A549 treated with AZD9567 at 1 μM for 4 hours (cell line): ENCODE measurements around the gene PLCH2. TPM values are rescaled to one million over a fixed set of nuclear protein-coding genes. Genes with fewer than 3 reads are reported as not detected.

ENCODE experiments used
- total RNA-seq: library from RNA; stranded (reverse); fragments of 200-300 nt; extraction: Qiagen RNA extraction; gene quantifications from 5 replicates; pipeline ENCODE4 v1.2.3, GENCODE V29; 2022; ENCODE audit not compliant: insufficient read depth

PLCH2 gene, protein sequence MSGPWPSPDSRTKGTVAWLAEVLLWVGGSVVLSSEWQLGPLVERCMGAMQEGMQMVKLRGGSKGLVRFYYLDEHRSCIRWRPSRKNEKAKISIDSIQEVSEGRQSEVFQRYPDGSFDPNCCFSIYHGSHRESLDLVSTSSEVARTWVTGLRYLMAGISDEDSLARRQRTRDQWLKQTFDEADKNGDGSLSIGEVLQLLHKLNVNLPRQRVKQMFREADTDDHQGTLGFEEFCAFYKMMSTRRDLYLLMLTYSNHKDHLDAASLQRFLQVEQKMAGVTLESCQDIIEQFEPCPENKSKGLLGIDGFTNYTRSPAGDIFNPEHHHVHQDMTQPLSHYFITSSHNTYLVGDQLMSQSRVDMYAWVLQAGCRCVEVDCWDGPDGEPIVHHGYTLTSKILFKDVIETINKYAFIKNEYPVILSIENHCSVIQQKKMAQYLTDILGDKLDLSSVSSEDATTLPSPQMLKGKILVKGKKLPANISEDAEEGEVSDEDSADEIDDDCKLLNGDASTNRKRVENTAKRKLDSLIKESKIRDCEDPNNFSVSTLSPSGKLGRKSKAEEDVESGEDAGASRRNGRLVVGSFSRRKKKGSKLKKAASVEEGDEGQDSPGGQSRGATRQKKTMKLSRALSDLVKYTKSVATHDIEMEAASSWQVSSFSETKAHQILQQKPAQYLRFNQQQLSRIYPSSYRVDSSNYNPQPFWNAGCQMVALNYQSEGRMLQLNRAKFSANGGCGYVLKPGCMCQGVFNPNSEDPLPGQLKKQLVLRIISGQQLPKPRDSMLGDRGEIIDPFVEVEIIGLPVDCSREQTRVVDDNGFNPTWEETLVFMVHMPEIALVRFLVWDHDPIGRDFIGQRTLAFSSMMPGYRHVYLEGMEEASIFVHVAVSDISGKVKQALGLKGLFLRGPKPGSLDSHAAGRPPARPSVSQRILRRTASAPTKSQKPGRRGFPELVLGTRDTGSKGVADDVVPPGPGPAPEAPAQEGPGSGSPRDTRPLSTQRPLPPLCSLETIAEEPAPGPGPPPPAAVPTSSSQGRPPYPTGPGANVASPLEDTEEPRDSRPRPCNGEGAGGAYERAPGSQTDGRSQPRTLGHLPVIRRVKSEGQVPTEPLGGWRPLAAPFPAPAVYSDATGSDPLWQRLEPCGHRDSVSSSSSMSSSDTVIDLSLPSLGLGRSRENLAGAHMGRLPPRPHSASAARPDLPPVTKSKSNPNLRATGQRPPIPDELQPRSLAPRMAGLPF (N-terminal part only)
- 0.22 to 0.31 TPM (median 0.24 TPM) in 4 of 5 replicates, not detected in the other for total RNA-seq

DNA sequence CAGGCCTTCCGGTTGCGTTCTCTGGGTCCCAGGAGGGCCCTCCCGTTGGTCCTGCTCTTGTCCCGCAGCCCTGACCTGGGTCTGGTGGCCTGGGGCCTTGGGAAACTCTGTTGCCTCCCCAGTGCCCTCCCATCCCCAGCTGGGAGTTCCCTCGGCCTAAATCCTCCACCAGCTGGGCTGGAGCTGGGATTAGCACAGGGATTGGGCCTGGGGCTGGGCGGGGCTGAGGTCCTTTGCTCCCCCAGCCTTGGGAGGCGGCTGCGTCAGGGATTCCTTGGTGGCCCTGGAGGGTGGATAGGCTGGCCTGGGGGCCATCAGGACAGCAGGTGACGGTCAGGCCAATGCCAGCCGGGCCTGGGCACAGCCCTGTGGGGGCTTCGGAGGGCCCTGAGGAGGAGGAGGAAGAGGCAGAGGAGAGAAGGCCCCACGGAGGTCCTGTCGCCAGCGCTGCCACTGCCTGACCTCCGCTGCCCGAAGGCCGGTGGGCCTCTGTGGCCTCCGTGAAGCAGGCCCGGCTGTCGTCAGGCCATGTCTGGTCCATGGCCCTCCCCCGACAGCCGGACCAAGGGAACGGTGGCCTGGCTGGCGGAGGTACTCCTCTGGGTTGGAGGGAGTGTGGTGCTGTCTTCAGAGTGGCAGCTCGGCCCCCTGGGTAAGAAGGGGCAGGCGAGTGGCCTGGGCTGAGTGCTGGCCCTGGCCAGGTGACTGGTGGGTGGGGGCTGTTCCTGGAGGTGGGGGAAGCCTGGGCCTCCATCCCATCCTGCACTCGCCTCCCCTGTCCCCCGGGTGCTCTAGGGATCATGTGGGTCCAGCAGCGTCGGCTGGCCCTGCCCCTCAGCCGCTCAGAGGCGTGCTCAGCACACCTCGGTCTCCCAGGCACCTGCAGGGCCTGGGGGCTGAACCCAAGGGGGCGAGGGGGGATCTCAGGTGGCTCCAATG is at the start of gene PLCH2:
Gene PLCH2, plus strand, starts transcription at position 229 of the 939 bp plus-strand sequence. Its CDS starts 300 bp downstream, at position 529.

DNA sequence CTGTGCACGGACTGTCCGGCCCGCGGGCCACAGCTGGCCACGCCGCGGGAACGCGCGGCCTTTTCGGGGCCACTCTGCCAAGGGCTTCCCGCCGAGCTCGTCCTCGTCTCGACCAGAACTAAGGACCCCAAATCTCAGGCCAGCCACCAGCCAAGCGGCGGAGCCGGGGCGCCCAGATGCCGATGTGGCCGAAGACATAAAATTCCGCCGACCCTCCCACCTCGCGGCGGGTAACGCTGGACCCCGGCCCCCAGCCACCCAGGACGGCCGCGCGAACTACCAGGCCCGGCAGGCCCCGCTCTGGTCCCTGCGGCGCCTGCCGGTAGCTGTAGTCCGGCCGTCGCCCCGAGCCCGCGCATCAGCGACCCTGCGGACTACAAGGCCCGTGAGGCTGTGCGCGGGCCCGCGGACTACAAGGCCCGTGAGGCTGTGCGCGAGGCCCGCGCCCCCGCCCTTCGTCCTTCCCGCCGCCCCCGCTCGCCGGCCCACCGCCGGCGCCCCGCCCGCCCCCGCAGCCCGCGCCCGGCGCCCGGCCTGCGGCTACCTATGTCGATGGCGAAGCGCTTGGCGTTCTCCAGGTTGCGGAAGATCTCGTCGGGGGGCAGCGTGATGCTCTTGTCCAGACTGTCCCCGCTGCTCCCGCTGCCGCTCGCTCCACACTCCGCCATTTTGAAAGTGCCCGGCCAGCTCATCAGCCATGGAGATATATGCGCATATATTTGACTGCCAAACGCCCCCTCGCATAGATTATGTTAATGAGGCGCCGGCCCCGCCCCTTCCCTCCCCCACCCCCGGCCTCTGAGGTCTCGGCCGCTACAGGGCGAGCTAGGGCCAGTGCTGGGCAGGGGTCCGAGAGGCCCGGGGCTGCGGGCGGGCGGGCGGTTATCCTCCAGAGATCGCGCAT is 50.1 kb downstream of the PLCH2 start, which contains the start of gene PANK4:
Gene PANK4, minus strand, starts transcription at position 677 of the 904 bp plus-strand sequence. Its CDS starts 9 bp downstream, at position 668.

DNA sequence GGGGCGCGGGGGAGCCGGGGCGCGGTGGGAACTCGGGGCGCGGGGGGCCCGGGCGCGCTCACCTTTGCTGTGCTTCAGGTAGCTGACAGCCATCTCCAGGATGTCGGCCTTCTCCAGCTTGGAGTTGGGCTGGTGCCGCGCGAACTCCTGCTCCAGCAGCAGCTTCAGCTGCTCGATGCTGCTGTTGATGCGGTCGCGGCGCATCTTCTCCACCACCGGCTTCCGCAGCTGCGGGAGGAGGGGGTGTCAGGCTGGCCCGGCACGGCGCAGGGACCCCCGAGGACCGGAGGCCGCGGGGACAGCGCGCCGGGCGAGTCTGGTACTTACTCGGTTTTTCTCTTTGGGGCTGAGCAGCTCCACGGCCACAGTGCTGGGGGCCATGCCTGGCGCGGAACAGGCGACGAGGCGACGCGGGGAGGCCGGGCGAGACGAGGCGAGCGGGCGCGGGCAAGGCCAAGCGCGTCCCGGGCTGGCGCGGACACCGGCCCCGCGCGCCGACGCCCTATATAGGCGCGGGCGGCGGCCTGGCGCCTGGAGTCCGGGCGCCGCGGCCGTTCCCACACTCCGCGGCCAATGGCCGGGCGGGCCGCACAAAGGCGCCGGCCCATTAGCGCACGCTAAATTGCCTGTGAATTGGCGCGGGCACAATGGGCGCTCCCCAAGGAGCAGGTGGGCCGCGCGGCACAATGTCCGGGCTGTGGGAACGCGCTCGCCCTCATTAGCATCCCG is 53.9 kb downstream of the PLCH2 start, which contains the start of gene HES5:
Gene HES5, minus strand, starts transcription at position 480 of the 729 bp plus-strand sequence. Its CDS starts 99 bp downstream, at position 381.

Other genes with a start within 250 kb of the PLCH2 start
- 26.2 to 28.0 TPM (median 26.9 TPM) in 5 replicates for gene SKI, start 248.0 kb upstream of the PLCH2 start, total RNA-seq
- 3.7 to 6.7 TPM (median 6.4 TPM) in 5 replicates for gene MORN1, start 84.7 kb upstream of the PLCH2 start, total RNA-seq
- gene RER1, start 84.4 kb upstream of the PLCH2 start, total RNA-seq: 78.9 to 122 TPM (median 120 TPM) in 5 replicates
- gene PEX10, start 63.7 kb upstream of the PLCH2 start, total RNA-seq: 12.3 to 25.0 TPM (median 23.0 TPM) in 5 replicates
- gene PANK4, start 50.3 kb downstream of the PLCH2 start, total RNA-seq: 8.1 to 13.2 TPM (median 11.9 TPM) in 5 replicates
- not detected in 5 replicates for gene HES5, start 54.0 kb downstream of the PLCH2 start, total RNA-seq
- gene TNFRSF14, start 80.1 kb downstream of the PLCH2 start, total RNA-seq: 0.08 to 0.22 TPM (median 0.16 TPM) in 4 of 5 replicates, not detected in the other
- gene PRXL2B, start 110.5 kb downstream of the PLCH2 start, total RNA-seq: 20.4 to 26.5 TPM (median 25.0 TPM) in 5 replicates
- gene MMEL1, start 156.7 kb downstream of the PLCH2 start, total RNA-seq: 0.08 to 0.20 TPM in 2 of 5 replicates, not detected in the others